NCI-H2029 treated with DMSO at 0.1 percent for 48 hours (cell line): ENCODE data around the gene C10orf67.
"Not testable (repeated sequence)": the region's sequence is repeated elsewhere in the genome, so short reads cannot be mapped to it uniquely, and the experiment has no call there.

Experiments
- DNase-seq: peaks from one replicate; lab custom pipeline; 2025; lab: John Stamatoyannopoulos, UW

Gene C10orf67

DNA sequence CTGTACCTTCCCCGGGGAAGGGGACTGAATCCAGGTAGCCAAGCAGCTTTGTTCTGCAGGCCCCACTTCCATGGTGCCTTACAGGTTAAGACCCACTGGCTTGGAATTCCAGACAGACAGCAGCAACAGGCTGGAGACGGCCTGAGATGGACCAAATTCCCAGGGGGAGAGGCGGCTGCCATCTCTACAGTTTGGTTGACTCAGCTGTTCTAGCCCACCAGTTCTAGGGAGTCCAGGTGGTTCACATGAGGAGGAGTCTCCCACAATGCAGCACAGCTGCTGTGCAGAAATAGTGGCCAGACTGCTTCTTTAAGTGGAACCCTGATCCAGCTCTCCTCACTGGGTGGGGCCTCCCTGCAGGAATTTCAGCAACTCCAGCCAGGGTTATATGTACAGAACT lies 74.1 kb downstream of the C10orf67 start:
- DNase-seq: no peak

DNA sequence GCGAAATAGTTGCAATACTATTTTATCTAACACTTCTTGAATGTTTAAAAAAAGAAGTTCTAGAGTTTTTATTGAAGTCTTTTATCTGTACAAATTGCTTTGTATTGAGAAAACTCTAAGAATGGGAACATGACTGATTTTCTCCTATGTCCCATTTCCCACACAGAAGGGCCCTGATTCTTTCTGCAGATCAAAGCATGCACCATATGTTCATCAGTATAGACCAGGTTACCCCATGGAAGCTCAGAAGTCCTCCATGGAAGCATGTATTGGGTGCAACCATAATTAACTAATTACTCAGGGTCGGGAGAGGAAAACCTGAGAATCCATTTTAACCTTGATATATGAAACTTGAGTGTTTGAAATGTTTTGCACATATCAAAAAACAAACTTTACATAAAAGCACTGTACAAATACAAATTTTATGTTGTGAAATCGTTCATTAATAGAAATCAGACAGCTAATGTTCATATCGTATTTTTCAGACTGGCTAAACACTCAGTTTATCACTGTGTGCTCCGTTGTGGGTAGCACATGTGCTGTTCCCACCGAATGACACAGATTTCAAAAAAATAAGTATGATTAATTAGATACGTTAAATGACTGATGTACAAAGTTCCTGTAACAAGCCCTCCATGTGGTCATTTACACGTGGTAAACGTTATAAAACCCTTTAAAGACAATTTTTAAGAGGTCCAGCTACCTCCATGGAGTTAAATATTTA lies 81.0 kb downstream of the C10orf67 start:
- no peak for DNase-seq

DNA sequence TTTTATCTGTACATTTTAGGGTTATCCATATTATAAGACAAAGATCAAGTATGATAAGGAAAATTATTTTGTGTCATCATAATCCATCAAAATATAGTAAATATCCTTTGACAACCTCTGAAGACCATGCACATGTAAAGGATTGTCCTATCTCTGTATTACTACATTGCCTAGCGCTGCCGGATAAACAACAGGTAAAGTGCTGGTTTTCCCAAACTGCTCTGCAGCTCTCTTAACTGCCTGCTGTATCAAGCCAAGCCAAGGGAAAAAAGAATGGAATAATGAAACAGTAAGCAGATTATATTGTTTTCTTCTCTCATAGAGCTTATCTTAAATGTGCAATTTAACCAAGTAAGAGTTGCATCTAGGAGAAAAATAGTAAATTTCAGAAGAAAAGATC lies 81.7 kb downstream of the C10orf67 start:
- no peak for DNase-seq

DNA sequence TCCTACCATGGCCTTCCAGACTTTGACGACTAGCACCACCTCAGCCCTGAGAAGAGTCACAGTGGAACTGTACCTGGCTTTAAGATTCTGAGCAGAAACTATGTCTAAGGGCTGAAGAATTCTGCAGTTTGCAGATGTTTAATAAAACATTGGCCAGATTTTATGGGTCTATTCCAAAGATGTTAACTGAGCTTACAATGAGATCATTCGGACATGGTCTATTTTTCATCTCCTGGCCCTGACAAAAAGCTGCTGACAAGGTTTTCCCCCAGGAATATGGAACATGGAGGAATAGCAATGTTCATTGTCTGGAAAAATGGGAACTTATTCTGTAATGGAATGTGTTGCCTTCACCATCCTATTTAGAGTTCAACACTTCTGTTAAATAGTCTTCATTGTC lies 86.1 kb downstream of the C10orf67 start:
- no peak for DNase-seq

DNA sequence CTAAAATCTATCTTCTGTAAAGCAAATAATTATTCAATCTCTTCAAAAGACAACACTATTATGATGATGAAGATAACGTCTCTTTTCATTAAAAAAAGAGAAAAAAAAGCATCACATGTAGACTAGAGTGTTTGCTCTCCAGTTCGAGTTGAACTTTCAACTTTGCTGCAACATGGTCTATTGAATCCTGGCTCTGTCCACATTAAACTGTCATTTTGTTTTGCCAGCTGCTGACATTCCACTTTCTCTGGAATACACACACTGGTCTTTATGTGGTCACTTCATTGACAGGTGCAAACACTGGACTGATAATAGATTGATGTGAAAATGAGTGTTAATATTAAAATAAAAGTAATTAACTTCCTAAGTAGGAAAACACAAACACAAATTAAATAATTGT lies 90.8 kb downstream of the C10orf67 start:
- no peak for DNase-seq

DNA sequence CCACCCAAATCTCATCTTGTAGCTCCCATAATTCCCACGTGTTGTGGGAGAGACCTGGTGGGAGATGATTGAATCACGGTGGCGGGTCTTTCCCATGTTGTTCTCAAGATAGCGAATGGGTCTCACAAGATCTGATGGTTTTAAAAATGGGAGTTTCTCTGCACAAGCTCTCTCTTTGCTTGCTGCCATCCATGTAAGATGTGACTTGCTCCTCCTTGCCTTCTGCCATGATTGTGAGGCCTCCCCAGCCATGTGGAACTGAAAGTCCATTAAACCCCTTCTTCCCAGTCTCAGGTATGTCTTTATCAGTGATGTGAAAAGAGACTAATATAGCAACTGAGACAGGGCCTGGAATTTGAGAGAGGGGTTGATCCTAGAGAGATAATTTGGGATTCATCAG lies 91.7 kb downstream of the C10orf67 start:
- DNase-seq: not testable (repeated sequence)

DNA sequence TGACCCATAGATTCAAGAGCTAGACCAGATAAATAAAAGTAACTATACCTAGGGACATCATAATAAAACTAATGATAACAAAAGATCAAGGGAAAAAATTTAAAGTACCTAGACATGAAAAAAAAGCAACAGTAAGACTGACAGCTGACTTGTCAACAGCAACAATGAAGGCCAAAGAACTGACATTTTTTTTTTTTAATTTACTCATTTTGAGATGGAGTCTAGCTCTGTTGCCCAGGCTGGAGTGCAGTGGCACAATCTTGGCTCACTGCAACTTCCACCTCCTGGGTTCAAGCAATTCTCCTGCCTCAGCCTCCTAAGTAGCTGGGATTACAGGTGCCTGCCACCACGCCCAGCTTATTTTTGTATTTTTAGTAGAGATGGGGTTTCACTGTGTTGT lies 102.8 kb downstream of the C10orf67 start:
- not testable (repeated sequence) for DNase-seq

DNA sequence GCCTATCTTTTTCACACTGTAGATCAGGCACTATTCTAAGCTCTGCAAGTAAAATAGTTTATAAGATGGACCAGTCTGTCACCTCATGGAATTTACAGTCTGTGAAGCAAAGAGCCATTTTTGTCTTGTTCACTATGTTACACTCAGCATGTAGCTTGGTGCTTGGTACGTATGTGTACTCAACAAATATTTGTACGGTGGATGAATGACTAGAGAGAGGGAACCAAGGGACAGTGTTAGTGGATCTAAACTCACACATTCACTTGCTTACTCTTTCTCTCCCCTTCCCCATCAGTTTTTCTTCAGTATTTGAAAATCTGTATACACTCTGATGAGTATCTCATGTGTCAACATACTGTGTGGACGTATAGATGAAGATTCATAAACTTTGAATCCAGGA lies 106.6 kb downstream of the C10orf67 start:
- no peak for DNase-seq

DNA sequence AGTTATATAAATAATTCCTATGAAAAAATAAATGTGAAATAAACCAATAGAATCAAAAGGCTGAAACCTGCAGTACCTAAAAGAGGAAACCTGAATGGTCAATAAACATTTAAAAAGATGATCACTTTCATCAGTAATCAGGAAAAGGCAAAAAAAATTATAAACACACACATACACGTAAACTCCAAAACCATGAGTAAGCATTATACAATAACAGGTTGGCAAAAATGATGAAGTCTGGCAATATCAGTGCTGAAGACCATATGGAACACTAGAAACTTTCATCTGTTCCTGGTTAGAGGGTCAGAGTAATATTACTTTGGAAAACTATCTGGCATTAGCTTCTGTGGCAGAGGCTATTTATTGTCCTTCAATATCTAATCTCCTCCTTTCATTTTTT lies 114.0 kb downstream of the C10orf67 start:
- DNase-seq: no peak

DNA sequence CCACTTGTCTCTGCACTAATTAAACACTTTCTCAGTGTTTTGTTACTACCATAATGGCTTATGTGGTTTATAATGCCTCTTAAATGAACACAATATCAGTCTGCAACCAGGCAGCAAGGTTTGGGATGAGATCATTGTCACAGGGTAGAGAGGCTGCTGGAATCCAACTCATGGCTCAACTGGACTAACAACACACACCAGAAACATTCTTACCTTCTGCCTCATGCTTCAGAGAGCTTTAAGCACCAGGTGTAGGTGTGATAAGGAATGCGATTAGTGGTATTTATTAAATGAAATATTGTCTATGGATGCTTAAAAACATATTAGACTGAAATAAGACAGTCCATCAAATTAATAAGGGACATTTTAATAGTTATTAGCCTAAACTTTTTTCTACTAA lies 127.1 kb downstream of the C10orf67 start:
- no peak for DNase-seq

DNA sequence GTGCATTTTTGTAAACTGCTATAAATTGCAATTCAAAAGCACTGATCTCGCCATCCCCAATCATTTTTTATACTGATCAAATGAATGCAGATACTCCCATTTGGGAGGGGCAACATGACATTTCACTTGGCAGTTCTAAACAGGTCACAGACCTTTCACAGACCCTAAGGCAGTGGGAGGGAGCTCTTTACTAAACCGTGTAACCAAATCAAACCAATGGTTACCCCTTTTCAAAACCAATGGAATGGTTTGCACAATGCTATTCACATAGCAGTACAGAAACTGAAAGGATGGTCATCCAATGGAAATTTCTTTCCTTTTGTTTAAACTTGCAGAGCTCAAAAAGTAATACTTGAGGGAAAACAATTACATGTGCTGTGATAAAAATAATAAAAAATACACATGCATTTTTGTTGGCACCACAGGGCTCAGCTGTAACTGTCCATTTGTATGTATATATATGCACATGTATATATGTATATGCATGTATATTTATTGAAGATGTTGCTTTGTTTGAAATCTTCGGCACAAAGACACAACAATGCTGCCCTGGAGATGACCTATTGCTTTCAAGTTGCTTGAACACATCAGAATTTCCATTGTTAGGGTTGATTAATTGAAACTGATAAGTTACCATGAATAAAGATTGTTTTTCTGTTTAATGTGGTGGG lies 138.5 kb downstream of the C10orf67 start:
- DNase-seq: no peak

DNA sequence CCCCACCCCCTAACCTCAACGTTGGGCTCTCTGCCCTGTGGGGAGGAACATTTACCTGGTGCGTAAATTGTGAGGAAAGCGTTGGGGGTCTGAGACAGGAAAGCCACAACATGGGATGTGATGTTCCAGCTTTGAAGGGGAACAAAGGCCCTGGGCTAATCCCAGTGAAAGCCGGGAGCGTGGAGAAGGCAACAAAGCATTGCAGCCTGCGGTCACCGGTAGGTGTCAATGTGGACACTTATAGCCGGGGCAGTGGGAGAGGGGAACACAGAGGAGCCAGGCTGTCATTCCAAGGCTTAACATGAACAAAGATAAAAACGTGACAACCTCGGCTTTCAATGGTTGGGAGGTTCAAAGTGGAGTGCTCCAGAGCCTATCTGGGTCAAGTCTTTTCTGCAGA lies 139.8 kb downstream of the C10orf67 start:
- DNase-seq: no peak

DNA sequence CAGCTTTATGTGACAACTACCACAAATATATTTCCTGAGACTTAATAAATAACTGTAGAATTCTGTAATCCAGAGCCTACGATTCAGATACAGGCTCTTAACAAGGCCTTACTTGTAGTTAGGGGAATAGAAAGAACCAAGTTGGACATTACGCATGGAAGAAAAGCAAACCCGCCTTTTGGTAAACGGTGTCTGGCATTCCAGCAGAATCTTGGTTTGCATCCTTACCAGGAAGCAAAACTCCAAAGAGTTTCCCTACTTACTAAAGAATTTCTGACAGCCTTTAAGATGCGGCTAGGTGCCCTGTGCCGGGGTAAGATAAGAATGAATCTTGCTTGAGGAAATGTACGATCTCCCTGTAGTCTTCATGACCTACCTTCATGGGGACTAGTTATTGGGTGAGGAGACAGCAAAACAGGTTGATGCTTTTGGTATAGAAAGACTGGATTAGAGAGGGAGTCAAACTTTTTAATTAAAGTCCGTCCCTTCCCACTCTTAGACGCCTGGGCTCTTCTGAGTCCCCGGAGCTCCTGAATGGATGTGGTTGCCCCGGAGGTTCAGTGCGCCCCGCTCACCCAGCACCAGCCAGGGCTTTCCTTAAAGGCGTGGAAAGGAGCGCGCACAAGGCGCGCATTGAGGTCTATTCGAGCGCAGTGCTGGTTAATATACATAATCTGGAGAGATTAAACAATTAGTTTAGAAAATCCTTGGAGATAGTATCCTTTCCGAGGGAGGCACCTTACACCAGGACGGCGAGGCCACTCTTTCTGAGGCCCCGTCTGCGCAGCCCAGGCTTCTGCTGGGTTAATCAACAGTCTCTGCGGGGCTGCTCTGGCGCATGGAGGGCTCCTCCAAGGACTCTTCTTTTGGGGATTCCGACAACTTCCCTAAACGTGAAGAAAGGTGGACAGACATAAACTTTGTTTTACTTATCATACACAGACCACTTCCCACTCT lies 140.9 kb downstream of the C10orf67 start:
- DNase-seq: no peak

DNA sequence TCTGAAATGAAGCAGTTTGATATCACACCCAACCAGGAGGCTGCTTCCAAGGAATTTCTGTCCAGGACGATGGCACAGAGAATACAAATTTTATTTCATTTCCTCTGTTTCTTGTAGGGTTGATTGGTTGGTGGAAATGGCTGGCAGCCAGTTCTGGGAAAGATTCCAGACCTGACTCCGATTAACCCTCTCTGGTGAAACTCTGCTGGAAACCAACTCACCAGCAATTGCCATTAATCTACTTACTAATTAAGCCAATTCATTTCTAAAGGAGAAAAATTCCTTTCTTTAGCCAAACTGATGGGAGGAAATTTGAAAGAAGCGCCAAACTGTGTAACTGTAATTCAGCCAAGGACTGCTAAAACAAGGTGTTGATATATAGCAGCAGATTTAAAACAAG lies 141.8 kb downstream of the C10orf67 start:
- no peak for DNase-seq

DNA sequence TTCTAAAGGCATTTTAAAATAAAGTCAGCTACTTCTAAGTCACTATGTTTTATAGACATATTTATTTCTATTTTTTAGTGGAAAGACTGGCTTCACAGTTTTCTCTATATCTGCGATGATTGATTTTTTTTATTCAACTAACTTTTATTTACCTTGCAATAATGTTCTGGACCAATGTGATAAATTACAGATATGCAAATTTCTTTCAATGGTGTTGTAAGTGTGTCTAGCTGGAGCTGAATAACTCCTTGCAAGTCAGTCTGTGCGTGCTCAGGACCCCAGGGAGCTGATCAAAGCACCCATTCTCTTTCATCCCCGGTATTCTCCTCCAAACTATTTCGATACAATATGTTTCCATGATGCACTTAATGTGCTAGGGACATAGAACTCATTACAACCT lies 142.8 kb downstream of the C10orf67 start:
- DNase-seq: no peak

DNA sequence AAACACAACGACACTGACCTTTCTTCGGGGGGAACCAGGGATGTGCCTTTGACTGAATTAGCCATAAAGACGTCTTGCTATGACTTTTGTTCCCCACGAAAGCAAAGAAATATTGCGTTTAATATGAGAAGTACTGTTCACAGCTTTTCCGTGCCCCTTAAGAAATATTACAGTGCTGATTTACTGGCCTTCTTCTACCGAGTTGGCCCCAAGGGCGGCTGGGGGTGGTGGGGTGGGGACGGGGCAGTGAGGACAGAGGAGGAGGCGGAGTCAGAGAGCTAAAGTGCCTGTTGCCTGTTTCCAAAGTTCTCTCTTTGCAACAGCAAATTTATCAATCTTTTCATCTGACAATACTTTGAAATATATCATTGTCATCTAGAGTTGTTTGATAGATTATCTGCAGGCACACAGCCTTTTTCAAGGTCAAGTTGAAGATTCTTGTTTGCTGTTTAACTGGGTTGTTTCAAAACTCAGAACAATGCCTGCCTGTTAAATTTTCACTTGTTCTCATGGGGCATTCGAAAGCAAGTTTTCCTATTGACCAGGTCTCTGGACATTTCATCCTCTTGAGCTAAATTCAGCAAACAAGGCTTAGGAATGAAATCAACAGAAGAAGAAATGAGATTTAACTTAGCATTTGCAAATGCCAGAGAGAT lies 143.5 kb downstream of the C10orf67 start:
- no peak for DNase-seq

DNA sequence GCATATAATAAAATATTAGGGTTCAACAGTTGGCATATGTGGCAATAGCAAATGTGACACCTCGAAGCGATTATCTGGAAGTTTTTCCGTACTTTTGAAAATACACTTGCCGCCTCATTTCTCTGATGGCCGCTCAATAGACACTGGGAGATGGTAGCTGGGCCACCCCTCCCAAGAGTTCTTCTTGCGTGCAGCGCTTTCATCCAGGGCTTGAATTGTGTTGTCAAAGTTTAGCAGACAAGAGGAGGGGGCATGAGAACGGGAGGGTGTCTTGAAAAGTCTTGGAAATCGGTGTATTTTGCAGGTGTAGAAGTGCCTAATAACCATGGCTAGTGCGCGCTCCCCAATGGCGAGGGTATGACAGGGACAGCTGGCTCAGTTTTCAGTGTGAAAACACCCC lies 144.0 kb downstream of the C10orf67 start:
- no peak for DNase-seq

DNA sequence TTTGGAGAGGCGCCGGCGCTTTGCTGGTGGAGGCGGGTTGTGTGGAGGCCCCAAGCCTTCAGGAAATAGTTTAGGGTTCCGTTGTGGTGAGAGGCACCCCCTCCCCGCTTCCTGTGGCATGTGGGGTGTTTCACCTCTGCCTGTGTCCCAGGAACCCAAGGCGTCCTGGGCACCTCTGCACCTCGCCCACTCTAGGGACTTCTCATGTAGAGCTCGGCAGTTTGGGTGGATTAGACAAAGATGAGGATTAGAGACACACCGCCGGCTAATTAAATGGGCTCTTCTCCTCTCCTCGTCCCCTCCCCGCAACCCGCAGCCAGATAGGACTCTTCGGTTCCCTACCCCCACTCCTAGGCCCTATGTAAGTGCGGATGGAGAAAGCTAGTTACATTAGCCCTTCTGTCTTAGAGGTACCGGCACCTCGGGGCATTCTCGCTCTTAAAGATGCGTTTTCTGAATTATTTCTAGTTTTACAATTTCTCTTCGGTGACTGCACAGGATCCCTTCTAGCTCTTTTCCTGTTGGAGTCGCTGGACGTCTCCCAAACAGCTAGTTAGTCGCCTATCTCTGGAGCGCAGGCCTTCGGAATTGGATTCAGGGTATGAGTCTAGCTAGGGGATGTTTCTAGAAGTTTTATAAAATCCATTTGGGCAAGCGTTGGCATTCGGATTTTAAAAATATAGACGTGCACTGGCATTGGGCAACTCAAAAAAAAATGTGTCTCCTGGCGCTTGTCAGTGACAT lies 144.7 kb downstream of the C10orf67 start:
- no peak for DNase-seq

DNA sequence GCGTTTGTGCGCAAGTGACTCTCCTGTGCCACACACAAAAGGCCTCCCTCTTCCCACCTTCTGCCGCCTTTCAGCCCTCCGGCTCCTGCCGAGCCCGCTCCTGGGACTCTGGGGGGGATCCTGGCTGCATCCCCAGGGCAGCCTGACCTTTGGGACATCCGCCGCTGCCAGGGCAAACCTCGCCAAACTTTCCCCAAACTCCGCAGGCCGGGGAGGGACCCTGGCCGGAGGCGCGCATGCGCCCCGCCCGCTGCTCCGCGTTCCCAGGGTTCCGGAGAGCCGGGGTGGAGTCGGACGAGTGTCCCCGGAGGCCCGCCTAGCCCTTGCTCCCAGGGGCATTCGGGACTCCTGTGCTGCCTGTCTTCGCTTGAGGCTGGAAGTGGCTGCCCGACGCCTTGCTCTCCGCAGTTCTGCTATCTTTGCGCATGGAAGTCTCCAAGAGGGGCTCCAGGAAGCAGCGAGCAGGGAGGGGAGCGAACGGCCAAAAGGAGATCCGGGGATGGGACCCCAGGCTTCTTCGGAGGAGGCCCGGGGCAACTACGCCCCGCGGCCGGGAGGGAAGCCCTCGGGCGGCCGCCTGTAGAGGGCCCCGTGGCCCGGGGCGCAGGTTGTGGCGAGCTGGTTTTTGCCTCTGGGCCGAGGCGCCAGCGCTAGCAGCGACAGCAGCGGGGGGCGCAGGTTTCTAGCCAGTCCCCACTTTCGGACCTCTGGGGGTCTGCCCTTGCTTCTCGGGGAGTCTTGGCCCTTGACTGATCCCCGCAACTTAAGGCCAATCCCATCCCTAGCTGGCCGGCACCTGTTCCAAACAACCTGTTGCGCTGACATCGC lies 145.4 kb downstream of the C10orf67 start:
- DNase-seq: no peak

DNA sequence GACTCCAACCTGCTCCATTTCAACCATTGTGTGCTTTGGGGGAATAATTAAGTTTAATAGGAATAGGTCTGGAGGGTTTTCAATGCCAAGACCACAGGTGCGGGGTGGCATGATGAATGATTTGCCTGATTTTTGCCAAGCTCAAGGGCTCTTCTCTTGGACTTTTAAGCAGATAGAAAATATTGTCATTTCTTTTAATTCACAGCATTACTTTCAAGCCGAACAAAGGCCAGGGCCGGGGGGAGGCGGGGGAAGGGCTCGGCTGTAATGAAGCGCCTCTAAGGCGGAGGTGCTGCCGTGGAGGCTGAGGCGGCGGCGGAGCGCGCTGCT lies 146.0 kb downstream of the C10orf67 start:
- DNase-seq: no peak

DNA sequence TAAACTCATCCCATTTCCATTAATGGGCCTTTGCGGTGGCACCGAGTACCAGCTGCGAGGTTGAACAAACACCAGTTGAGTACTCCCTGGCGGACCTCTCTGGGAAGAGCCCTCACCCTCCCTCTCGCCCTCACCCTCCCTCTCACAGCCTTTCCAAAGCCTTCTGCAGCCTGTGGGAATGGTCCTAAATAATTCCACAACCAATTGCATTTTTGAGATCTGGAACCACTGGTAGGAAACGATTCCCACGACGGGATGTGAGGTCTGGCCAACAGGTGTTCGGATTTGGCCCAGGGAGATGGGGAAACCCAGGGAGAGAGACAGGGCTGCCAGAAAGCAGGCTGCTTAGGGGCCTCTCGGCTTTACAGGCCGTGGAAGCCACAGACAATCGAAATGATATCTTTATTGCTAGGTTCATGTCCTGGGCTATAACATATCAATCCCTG lies 147.2 kb downstream of the C10orf67 start:
- peak; percentile 50 for DNase-seq
